ENCODE data around the gene PDE6C.
"Not testable (repeated sequence)": the region's sequence is repeated elsewhere in the genome, so short reads cannot be mapped to it uniquely, and the experiment has no call there.

The PDE6C gene

GRCh38 chr10:93672022-93672678 is 59.8 kb downstream of the PDE6C start:
- Histone ChIP-seq H3K4me1 (ENCODE audit: control insufficient read depth, insufficient read depth, low read length, unreplicated experiment) (no peaks in the 10 kb centered on the region), H3K79me2 (ENCODE audit: control insufficient read depth, insufficient read depth, low read length, unreplicated experiment) (no peaks in the 10 kb centered on the region), H3K4me3 (ENCODE audit: low read depth, low read length) (no peak overlapping the region), H3K27ac (ENCODE audit: low read depth, low read length) (no peak overlapping the region), H2AFZ (ENCODE audit: low read length, unreplicated experiment) (no peak overlapping the region), H3K36me3 (ENCODE audit: insufficient read depth, low read length) (peaks cover 2% of the 10 kb centered on the region; the same call in 1 of the 2 replicates), H3K27me3 (ENCODE audit: insufficient read depth, low read length) (no peaks in the 10 kb centered on the region)

- peaks cover 3% of the 10 kb centered on the region; the same call in 1 of the 2 replicates for H3K36me3 ChIP-seq (ENCODE audit: insufficient read depth, low read length)
- no peak overlapping the region for H3K4me3 ChIP-seq (ENCODE audit: low read depth, low read length)
- no peaks in the 10 kb centered on the region for H3K4me1 ChIP-seq (ENCODE audit: control insufficient read depth, insufficient read depth, low read length, unreplicated experiment)
- no peak overlapping the region for H2AFZ ChIP-seq (ENCODE audit: low read length, unreplicated experiment)
- H3K27me3 ChIP-seq (ENCODE audit: insufficient read depth, low read length) = no peaks in the 10 kb centered on the region
- no peak overlapping the region for H3K27ac ChIP-seq (ENCODE audit: low read depth, low read length)
- no peaks in the 10 kb centered on the region for H3K79me2 ChIP-seq (ENCODE audit: control insufficient read depth, insufficient read depth, low read length, unreplicated experiment)
These were observed 60.6 kb downstream of the PDE6C start for GRCh38 chr10:93672890-93673289.

GRCh38 chr10:93673791-93674190 is 61.5 kb downstream of the PDE6C start:
- H3K36me3 ChIP-seq (ENCODE audit: insufficient read depth, low read length) = peaks cover 11% of the 10 kb centered on the region; the same call in 1 of the 2 replicates
- no peaks in the 10 kb centered on the region for H3K79me2 ChIP-seq (ENCODE audit: control insufficient read depth, insufficient read depth, low read length, unreplicated experiment)
- H2AFZ ChIP-seq (ENCODE audit: low read length, unreplicated experiment) = no peak overlapping the region
- no peak overlapping the region for H3K4me3 ChIP-seq (ENCODE audit: low read depth, low read length)
- H3K4me1 ChIP-seq (ENCODE audit: control insufficient read depth, insufficient read depth, low read length, unreplicated experiment) = no peaks in the 10 kb centered on the region
- H3K27ac ChIP-seq (ENCODE audit: low read depth, low read length) = no peak overlapping the region
- H3K27me3 ChIP-seq (ENCODE audit: insufficient read depth, low read length) = no peaks in the 10 kb centered on the region

- H3K4me1 ChIP-seq (ENCODE audit: control insufficient read depth, insufficient read depth, low read length, unreplicated experiment) = no peaks in the 10 kb centered on the region
- no peak overlapping the region for H3K27ac ChIP-seq (ENCODE audit: low read depth, low read length)
- no peak overlapping the region for H2AFZ ChIP-seq (ENCODE audit: low read length, unreplicated experiment)
- no peaks in the 10 kb centered on the region for H3K27me3 ChIP-seq (ENCODE audit: insufficient read depth, low read length)
- H3K79me2 ChIP-seq (ENCODE audit: control insufficient read depth, insufficient read depth, low read length, unreplicated experiment) = no peaks in the 10 kb centered on the region
- peaks cover 11% of the 10 kb centered on the region; the same call in 1 of the 2 replicates for H3K36me3 ChIP-seq (ENCODE audit: insufficient read depth, low read length)
- no peak overlapping the region for H3K4me3 ChIP-seq (ENCODE audit: low read depth, low read length)
These were observed 66.0 kb downstream of the PDE6C start for GRCh38 chr10:93678386-93678785.

GRCh38 chr10:93678805-93679587 is 66.7 kb downstream of the PDE6C start:
- no peak overlapping the region for H2AFZ ChIP-seq (ENCODE audit: low read length, unreplicated experiment)
- peaks cover 11% of the 10 kb centered on the region; the same call in 1 of the 2 replicates for H3K36me3 ChIP-seq (ENCODE audit: insufficient read depth, low read length)
- H3K27me3 ChIP-seq (ENCODE audit: insufficient read depth, low read length) = no peaks in the 10 kb centered on the region
- no peak overlapping the region for H3K27ac ChIP-seq (ENCODE audit: low read depth, low read length)
- H3K79me2 ChIP-seq (ENCODE audit: control insufficient read depth, insufficient read depth, low read length, unreplicated experiment) = no peaks in the 10 kb centered on the region
- H3K4me1 ChIP-seq (ENCODE audit: control insufficient read depth, insufficient read depth, low read length, unreplicated experiment) = no peaks in the 10 kb centered on the region
- no peak overlapping the region for H3K4me3 ChIP-seq (ENCODE audit: low read depth, low read length)

GRCh38 chr10:93680412-93681047 is 68.2 kb downstream of the PDE6C start:
- Histone ChIP-seq H3K27me3 (ENCODE audit: insufficient read depth, low read length) (no peaks in the 10 kb centered on the region), H2AFZ (ENCODE audit: low read length, unreplicated experiment) (no peak overlapping the region), H3K4me3 (ENCODE audit: low read depth, low read length) (no peak overlapping the region), H3K79me2 (ENCODE audit: control insufficient read depth, insufficient read depth, low read length, unreplicated experiment) (no peaks in the 10 kb centered on the region), H3K27ac (ENCODE audit: low read depth, low read length) (no peak overlapping the region), H3K4me1 (ENCODE audit: control insufficient read depth, insufficient read depth, low read length, unreplicated experiment) (no peaks in the 10 kb centered on the region), H3K36me3 (ENCODE audit: insufficient read depth, low read length) (peaks cover 11% of the 10 kb centered on the region; the same call in 1 of the 2 replicates)

- H3K27me3 ChIP-seq (ENCODE audit: insufficient read depth, low read length) = no peaks in the 10 kb centered on the region
- H3K4me1 ChIP-seq (ENCODE audit: control insufficient read depth, insufficient read depth, low read length, unreplicated experiment) = no peaks in the 10 kb centered on the region
- no peak overlapping the region for H3K4me3 ChIP-seq (ENCODE audit: low read depth, low read length)
- H2AFZ ChIP-seq (ENCODE audit: low read length, unreplicated experiment) = no peak overlapping the region
- no peak overlapping the region for H3K27ac ChIP-seq (ENCODE audit: low read depth, low read length)
- peaks cover 8% of the 10 kb centered on the region for H3K36me3 ChIP-seq (ENCODE audit: insufficient read depth, low read length)
- H3K79me2 ChIP-seq (ENCODE audit: control insufficient read depth, insufficient read depth, low read length, unreplicated experiment) = no peaks in the 10 kb centered on the region
These were observed 75.4 kb downstream of the PDE6C start for GRCh38 chr10:93687737-93688136.

- Histone ChIP-seq H3K79me2 (ENCODE audit: control insufficient read depth, insufficient read depth, low read length, unreplicated experiment) (peaks cover 5% of the 10 kb centered on the region), H2AFZ (ENCODE audit: low read length, unreplicated experiment) (no peak overlapping the region), H3K36me3 (ENCODE audit: insufficient read depth, low read length) (peaks cover 33% of the 10 kb centered on the region)
These were observed 83.4 kb downstream of the PDE6C start for GRCh38 chr10:93695740-93696139.

GRCh38 chr10:93696582-93696981 is 84.2 kb downstream of the PDE6C start:
- Histone ChIP-seq H3K36me3 (ENCODE audit: insufficient read depth, low read length) (peaks cover 31% of the 10 kb centered on the region), H3K79me2 (ENCODE audit: control insufficient read depth, insufficient read depth, low read length, unreplicated experiment) (peaks cover 13% of the 10 kb centered on the region)
- H2AFZ ChIP-seq (ENCODE audit: low read length, unreplicated experiment) = not testable (repeated sequence)

More at GRCh38 chr10:93695740-93696139, 83.4 kb downstream of the PDE6C start:
- H3K4me3 ChIP-seq (ENCODE audit: low read depth, low read length) = no peak overlapping the region
- H3K27ac ChIP-seq (ENCODE audit: low read depth, low read length) = no peak overlapping the region
- H3K27me3 ChIP-seq (ENCODE audit: insufficient read depth, low read length) = no peaks in the 10 kb centered on the region
- peaks cover 7% of the 10 kb centered on the region for H3K4me1 ChIP-seq (ENCODE audit: control insufficient read depth, insufficient read depth, low read length, unreplicated experiment)

GRCh38 chr10:93697207-93697606 is 84.9 kb downstream of the PDE6C start:
- Histone ChIP-seq H3K27me3 (ENCODE audit: insufficient read depth, low read length) (no peaks in the 10 kb centered on the region), H3K4me3 (ENCODE audit: low read depth, low read length) (no peak overlapping the region), H3K36me3 (ENCODE audit: insufficient read depth, low read length) (peaks cover 28% of the 10 kb centered on the region), H2AFZ (ENCODE audit: low read length, unreplicated experiment) (no peak overlapping the region), H3K79me2 (ENCODE audit: control insufficient read depth, insufficient read depth, low read length, unreplicated experiment) (peaks cover 15% of the 10 kb centered on the region), H3K27ac (ENCODE audit: low read depth, low read length) (no peak overlapping the region), H3K4me1 (ENCODE audit: control insufficient read depth, insufficient read depth, low read length, unreplicated experiment) (peaks cover 14% of the 10 kb centered on the region)

More at GRCh38 chr10:93696582-93696981, 84.2 kb downstream of the PDE6C start:
- H3K4me1 ChIP-seq (ENCODE audit: control insufficient read depth, insufficient read depth, low read length, unreplicated experiment) = peaks cover 13% of the 10 kb centered on the region
- H3K27ac ChIP-seq (ENCODE audit: low read depth, low read length); H3K4me3 ChIP-seq (ENCODE audit: low read depth, low read length); H3K27me3 ChIP-seq (ENCODE audit: insufficient read depth, low read length): not testable (repeated sequence)

Data from ACC112 (cell line).